ENCODE measurements around the gene UTP25.

- TF ChIP-seq CTCF (IDR thresholded peaks at IDR 0.05) (no peak), POLR2A (IDR thresholded peaks at IDR 0.05) (no peak)
These were observed 9.9 kb downstream of the UTP25 start for GRCh38 chr1:209837671-209838070.
